Measurements from ENCODE around the gene TEX48. TPM values are rescaled to one million over a fixed set of nuclear protein-coding genes. Genes with fewer than 3 reads are reported as not detected.

TEX48 gene
- polyA plus RNA-seq, 1 of the 3 experiments (the other 2 are of a cell fraction), result 0.46 TPM

DNA sequence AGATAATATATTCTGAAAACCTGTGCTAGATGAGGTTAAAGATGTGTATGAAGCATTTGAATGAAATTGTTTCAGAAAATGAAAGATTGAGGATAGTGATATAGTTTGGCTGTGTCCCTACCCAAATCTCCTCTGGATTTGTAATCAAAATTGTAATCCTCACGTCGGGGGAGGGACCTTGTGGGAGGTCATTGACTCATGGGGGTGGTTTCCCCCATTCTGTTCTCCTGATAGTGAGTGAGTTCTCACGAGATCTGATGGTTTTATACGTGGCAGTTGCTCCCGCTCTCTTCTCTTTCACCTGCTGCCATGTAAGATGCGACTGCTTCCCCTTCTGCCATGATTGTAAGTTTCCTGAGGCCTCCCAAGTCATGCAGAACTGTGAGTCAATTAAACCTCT is 2.0 kb upstream of the TEX48 start:
- Histone ChIP-seq H2AFZ (ENCODE audit: low read depth) (no peak overlapping the region), H3K4me3 (ENCODE audit: low read depth in 2 of 2, low read length in 1 of 2) (no peak overlapping the region), H3F3A (replicated peaks; ENCODE audit: insufficient read depth) (peaks cover 22% of the 10 kb centered on the region), H3K27me3 (ENCODE audit: insufficient read depth) (no peaks in the 10 kb centered on the region), H3K9me2 (no peaks in the 10 kb centered on the region), H3K4me2 (no peak overlapping the region), H3K79me2 (ENCODE audit: insufficient read depth) (no peaks in the 10 kb centered on the region), H3K36me3 (replicated peaks in 1 of 2; ENCODE audit: control insufficient read depth in 1 of 2, insufficient read depth in 2 of 2, low read length in 1 of 2) (no peaks in the 10 kb centered on the region), H3K9ac (no peak overlapping the region), H3K9me3 (no peaks in the 10 kb centered on the region), H4K20me1 (ENCODE audit: insufficient read depth) (no peaks in the 10 kb centered on the region), H3K27ac (ENCODE audit: low read depth in 2 of 2, low read length in 1 of 2) (no peak overlapping the region), H3K4me1 (ENCODE audit: control insufficient read depth in 1 of 2, insufficient read depth in 2 of 2, low read depth in 1 of 2, low read length in 1 of 2) (peaks cover 0 to 6% of the 10 kb centered on the region in 2 experiments; a peak in 1 of 4 replicates)
- 85% methylated on average over 6 of the region's 6 CpGs for WGBS (ENCODE audit: low lambda C conversion rate)
- POLR2A ChIA-PET, result no interaction called here
- TF ChIP-seq RFX5 (IDR thresholded peaks at IDR 0.05; ENCODE audit: low read length), result no peak
- no peak for TF ChIP-seq RXRA (IDR thresholded peaks at IDR 0.05; ENCODE audit: borderline replicate concordance, low read depth)
- TF ChIP-seq, protein P1, sequence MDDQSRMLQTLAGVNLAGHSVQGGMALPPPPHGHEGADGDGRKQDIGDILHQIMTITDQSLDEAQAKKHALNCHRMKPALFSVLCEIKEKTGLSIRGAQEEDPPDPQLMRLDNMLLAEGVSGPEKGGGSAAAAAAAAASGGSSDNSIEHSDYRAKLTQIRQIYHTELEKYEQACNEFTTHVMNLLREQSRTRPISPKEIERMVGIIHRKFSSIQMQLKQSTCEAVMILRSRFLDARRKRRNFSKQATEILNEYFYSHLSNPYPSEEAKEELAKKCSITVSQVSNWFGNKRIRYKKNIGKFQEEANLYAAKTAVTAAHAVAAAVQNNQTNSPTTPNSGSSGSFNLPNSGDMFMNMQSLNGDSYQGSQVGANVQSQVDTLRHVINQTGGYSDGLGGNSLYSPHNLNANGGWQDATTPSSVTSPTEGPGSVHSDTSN (IDR thresholded peaks at IDR 0.05), result no peak
- TF ChIP-seq GABPA (IDR thresholded peaks at IDR 0.05; ENCODE audit: low read depth), result no peak
- TF ChIP-seq MXI1 (IDR thresholded peaks at IDR 0.05; ENCODE audit: low read depth, low read length), result no peak
- no peak for TF ChIP-seq TCF12 (IDR thresholded peaks at IDR 0.05)
- TF ChIP-seq RCOR1 (IDR thresholded peaks at IDR 0.05; ENCODE audit: low read length), result no peak
- TF ChIP-seq TAF1 (IDR thresholded peaks at IDR 0.05; ENCODE audit: borderline replicate concordance, low read depth, low read length), result no peak
- no peak for TF ChIP-seq MEF2A (IDR thresholded peaks at IDR 0.05; ENCODE audit: borderline replicate concordance, low read depth)
- TF ChIP-seq, protein P2, sequence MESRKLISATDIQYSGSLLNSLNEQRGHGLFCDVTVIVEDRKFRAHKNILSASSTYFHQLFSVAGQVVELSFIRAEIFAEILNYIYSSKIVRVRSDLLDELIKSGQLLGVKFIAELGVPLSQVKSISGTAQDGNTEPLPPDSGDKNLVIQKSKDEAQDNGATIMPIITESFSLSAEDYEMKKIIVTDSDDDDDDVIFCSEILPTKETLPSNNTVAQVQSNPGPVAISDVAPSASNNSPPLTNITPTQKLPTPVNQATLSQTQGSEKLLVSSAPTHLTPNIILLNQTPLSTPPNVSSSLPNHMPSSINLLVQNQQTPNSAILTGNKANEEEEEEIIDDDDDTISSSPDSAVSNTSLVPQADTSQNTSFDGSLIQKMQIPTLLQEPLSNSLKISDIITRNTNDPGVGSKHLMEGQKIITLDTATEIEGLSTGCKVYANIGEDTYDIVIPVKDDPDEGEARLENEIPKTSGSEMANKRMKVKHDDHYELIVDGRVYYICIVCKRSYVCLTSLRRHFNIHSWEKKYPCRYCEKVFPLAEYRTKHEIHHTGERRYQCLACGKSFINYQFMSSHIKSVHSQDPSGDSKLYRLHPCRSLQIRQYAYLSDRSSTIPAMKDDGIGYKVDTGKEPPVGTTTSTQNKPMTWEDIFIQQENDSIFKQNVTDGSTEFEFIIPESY (IDR thresholded peaks at IDR 0.05; ENCODE audit: borderline replicate concordance, low read depth), result no peak
- TF ChIP-seq FOSL2 (IDR thresholded peaks at IDR 0.05; ENCODE audit: borderline replicate concordance, low read depth), result no peak
- no peak for TF ChIP-seq EP300 (IDR thresholded peaks at IDR 0.05; ENCODE audit: borderline replicate concordance in 1 of 2, low read depth in 1 of 2, low read length in 1 of 2)
- CTCF ChIA-PET, result interaction anchor here (0.7 to 5.6 kb wide), 6 partner anchors 17 to 278 kb away, joined by 3 to 42 read pairs (median 4); no protein-coding TSS in a partner anchor
- no peak for DNase-seq

DNA sequence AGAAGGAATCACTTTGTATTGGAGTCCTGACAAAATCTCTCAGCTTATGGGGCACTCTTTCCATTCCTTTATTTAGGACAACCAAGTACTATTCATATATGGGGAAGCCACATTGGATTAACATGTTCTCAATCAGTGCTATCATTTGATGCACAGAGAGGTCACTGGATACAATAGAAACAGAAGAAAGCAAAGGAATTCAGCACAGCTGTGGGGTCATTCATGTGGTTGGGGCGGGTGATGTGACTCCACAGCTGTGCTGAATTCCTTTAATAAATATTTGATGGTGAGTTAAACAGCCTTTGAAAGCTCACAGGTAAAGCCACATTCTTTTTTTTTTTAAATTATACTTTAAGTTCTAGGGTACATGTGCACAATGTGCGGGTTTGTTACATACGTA is 854 bp upstream of the TEX48 start:
- CTCF ChIA-PET, result interaction anchor here (0.7 to 5.6 kb wide), 15 partner anchors 9 to 836 kb away, joined by 3 to 42 read pairs (median 4); no protein-coding TSS in a partner anchor
- TF ChIP-seq RAD21 (IDR thresholded peaks at IDR 0.05; ENCODE audit: low read length), result no peak
- TF ChIP-seq FOSL2 (IDR thresholded peaks at IDR 0.05; ENCODE audit: borderline replicate concordance, low read depth), result no peak
- TF ChIP-seq, protein P3, sequence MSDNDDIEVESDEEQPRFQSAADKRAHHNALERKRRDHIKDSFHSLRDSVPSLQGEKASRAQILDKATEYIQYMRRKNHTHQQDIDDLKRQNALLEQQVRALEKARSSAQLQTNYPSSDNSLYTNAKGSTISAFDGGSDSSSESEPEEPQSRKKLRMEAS (IDR thresholded peaks at IDR 0.05; ENCODE audit: low read depth), result no peak
- no peak for TF ChIP-seq GABPA (IDR thresholded peaks at IDR 0.05; ENCODE audit: low read depth)
- no peak for TF ChIP-seq RFX5 (IDR thresholded peaks at IDR 0.05; ENCODE audit: low read length)
- no peak for TF ChIP-seq SMC3 (IDR thresholded peaks at IDR 0.05; ENCODE audit: low read depth, low read length)
- WGBS (ENCODE audit: low lambda C conversion rate), result 92% methylated on average over 3 of the region's 3 CpGs
- no peak overlapping the region for H3K9ac ChIP-seq
- no peaks in the 10 kb centered on the region for H3K9me2 ChIP-seq
- H4K20me1 ChIP-seq (ENCODE audit: insufficient read depth), result no peaks in the 10 kb centered on the region
- POLR2A ChIA-PET, result no interaction called here
- H3K36me3 ChIP-seq (replicated peaks in 1 of 2; ENCODE audit: control insufficient read depth in 1 of 2, insufficient read depth in 2 of 2, low read length in 1 of 2), result no peaks in the 10 kb centered on the region
- peaks cover 34% of the 10 kb centered on the region for H3F3A ChIP-seq (replicated peaks; ENCODE audit: insufficient read depth)
- H3K4me2 ChIP-seq, result no peak overlapping the region
- H2AFZ ChIP-seq (ENCODE audit: low read depth), result no peak overlapping the region
- H3K4me1 ChIP-seq (ENCODE audit: control insufficient read depth in 1 of 2, insufficient read depth in 2 of 2, low read depth in 1 of 2, low read length in 1 of 2), result peaks cover 0 to 13% of the 10 kb centered on the region in 2 experiments; a peak in 2 of 4 replicates
- no peaks in the 10 kb centered on the region for H3K27me3 ChIP-seq (ENCODE audit: insufficient read depth)
- H3K4me3 ChIP-seq (ENCODE audit: low read depth in 2 of 2, low read length in 1 of 2), result no peak overlapping the region
- H3K27ac ChIP-seq (ENCODE audit: low read depth in 2 of 2, low read length in 1 of 2), result no peak overlapping the region
- H3K9me3 ChIP-seq, result no peaks in the 10 kb centered on the region
- DNase-seq, result no peak
- H3K79me2 ChIP-seq (ENCODE audit: insufficient read depth), result no peaks in the 10 kb centered on the region
